DMS53 treated with DMSO at 0.1 percent for 48 hours (cell line): ENCODE data around the gene DNAAF9.

Experiments used
- DNase-seq: peaks from one replicate; lab custom pipeline; 2025; ENCODE audit not compliant: unreplicated experiment; lab: John Stamatoyannopoulos, UW

Gene DNAAF9

GRCh38 chr20:3412600-3413392, 5.3 kb upstream of the DNAAF9 start:
- no peak for DNase-seq

DNA sequence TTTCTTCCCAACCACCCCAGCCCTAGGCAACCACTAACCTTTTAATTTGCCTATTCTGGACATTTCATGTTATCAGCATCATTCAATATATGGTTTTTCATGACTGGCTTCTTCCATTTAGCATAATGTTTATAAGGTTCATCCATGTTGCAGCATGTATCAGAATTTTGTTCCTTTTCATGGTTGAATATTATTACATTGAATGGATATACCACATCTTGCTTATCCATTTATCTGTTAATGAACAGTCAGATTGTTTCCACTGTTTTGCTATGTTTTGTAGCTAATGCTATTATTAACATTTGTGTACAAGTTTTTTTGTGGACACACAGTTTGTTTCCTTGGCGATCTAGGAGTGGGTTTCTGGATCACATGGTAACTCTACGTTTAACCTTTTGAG, 3.0 kb upstream of the DNAAF9 start:
- DNase-seq, result no peak

DNA sequence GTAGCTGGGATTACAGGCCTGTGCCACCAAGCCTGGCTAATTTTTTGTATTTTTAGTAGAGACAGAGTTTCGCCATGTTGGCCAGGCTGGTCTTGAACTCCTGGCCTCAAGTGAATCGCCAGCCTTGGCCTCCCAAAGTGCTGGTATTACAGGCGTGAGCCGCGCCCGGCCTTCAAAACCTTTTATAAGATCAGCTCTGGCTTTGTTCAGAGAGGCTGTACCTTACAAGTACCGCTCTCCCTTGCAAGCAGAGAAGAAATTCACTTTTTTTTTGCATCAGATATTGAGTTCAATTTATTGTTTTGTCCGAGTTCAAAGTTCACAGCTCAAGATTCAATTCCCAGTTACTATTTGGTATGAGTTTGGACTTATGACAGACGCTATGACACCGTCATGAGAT, 1.9 kb upstream of the DNAAF9 start:
- no peak for DNase-seq

- peak; percentile 70 for DNase-seq
These were observed 535 bp upstream of the DNAAF9 start for GRCh38 chr20:3407771-3408637.

GRCh38 chr20:3406481-3407039, 909 bp downstream of the DNAAF9 start:
- no peak for DNase-seq

GRCh38 chr20:3405696-3406358, 1.6 kb downstream of the DNAAF9 start:
- no peak for DNase-seq

DNA sequence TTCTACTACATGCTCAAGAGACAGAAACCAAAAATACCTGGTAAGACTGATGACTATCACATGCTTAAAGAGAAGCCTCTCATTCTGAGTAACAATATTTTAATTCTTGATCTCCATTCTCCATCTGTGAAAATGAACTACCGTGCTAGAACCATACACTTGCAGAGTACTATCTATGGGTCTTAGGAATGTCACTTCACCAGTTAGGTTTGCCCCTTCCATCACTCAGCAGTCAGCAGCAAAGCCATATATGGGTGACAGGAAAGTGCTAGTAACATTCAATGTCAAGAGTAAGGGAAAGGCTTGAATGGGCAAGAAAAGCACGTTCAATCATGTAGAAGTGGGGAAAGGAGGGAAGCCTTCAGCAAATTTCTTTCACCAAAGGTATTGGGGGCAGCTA, 2.3 kb downstream of the DNAAF9 start:
- no peak for DNase-seq

- DNase-seq, result no peak
These were observed 3.1 kb downstream of the DNAAF9 start for GRCh38 chr20:3404402-3404801.

GRCh38 chr20:3403741-3404140, 3.7 kb downstream of the DNAAF9 start:
- DNase-seq, result no peak

DNA sequence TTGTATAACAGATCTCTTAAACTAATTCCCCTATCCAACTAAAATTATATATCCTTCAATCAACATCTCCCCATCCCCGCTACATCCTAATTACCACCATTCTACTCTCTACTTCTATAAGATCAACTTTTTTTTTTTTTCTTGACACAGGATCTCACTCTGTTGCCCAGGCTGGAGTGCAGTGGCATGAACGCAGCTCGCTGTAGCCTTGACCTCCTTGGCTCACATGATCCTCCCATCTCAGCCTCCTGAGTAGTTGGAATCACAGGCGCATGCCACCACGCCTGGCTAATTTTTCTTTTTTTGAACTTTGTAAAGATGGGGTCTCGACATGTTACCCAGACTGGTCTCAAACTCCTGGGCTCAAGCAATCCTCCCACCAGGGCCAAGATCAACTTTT, 5.0 kb downstream of the DNAAF9 start:
- DNase-seq, result no peak

DNA sequence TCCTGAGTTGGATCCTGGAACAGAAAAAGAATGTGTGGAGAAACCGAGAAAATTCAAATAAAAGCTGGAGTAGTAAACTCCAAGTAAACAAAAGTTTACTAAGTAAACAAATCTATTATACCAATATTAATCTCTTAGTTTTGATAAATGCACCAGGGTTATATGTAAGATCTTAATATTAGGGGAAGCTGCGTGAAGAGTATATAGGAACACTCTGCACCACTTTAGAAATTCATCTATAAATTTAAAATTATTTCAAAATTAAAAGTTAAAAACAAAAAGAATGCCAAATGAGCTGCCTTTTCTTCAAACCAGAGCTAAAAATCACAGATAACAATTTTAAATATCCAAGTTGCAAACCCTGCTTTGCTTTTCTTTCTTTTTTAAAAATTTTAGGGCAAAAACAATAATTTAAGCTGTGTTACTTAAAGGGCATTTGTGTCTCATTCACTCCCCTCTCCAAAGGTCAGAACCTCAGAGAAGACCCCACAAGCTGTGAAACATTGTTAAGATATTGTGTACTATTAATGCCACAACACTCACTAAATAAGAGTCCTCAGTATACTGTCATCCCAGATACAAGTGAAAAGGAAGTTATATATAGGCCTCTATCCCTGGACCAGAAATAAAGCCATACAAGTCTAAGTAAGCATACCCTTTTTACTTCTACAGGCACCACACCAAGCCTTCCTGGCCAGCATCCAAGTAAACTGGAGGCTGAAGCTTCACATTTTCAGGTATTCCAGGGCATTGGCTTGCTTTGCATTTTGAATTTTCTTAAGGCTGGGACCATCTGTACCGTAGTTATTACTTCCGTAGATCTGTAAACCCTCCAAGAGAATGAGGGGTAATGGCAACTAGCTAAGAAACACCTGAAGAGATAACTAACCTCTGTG, 7.0 kb downstream of the DNAAF9 start:
- no peak for DNase-seq

DNA sequence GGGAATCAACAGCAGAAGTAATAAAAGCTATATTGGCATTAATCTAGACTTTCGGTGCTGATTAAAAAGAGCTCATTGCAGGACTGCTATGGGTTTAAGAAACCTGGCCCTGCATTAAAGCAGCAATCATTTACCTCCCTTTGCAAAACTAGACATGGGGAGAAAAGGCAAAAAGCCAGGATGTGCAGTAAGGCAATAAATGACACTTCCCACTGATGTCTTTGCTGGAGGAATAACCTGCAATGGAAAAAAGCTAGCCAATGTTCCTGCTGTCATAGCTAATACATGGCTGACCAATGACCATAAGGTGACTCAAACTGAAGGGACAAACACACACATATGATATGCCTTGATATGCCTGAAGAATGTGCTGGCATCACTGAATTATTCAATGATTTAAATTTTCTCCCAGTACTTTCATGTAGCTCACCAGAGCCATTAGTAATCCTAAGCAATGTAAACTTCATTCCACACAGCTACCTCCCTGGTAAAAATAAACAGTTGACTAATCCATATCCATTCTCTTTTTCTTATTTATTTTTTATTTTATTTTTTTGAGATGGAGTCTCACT, 8.7 kb downstream of the DNAAF9 start:
- DNase-seq, result no peak

DNA sequence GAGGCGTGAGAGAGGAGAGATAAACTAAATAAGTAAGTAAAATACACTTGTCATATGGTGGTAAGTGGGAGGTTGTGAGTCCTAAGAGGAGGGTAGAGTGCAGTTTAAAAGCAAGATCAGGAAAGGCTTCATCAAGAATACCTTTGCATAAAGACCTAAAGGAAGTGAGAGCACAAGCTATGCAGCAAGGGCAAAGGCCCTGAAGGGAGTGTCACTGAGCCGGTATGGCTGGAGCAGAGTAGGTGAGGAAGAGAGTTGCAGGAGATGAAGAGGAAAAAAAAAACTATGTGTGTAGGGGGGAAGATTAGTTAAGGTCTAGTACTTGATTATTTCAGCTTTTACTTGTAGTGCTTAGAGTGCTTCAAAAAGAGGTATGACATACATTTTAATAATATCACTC, 11.0 kb downstream of the DNAAF9 start:
- DNase-seq, result no peak

DNA sequence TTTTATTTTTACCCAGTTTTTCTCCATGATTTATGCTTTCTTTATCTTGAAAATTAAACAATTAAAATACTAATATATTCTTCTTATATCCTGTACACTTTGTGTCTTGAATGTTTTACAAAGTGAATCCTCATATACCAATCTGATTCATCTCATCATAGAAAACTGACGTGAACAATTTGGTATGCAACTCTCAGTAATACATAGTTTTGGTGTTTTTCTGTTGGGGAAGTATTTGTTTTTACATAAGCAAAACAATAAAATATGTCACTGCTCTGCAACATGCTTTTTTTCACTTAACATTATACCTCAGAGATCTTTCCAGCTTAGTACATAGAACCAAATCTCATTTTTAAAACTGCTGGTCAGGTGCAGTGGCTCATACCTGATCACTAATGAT, 14.7 kb downstream of the DNAAF9 start:
- no peak for DNase-seq

GRCh38 chr20:3390759-3391425, 16.6 kb downstream of the DNAAF9 start:
- DNase-seq, result no peak

- DNase-seq, result no peak
These were observed 23.5 kb downstream of the DNAAF9 start for GRCh38 chr20:3383878-3384495.

- DNase-seq, result no peak
These were observed 24.6 kb downstream of the DNAAF9 start for GRCh38 chr20:3382836-3383235.

DNA sequence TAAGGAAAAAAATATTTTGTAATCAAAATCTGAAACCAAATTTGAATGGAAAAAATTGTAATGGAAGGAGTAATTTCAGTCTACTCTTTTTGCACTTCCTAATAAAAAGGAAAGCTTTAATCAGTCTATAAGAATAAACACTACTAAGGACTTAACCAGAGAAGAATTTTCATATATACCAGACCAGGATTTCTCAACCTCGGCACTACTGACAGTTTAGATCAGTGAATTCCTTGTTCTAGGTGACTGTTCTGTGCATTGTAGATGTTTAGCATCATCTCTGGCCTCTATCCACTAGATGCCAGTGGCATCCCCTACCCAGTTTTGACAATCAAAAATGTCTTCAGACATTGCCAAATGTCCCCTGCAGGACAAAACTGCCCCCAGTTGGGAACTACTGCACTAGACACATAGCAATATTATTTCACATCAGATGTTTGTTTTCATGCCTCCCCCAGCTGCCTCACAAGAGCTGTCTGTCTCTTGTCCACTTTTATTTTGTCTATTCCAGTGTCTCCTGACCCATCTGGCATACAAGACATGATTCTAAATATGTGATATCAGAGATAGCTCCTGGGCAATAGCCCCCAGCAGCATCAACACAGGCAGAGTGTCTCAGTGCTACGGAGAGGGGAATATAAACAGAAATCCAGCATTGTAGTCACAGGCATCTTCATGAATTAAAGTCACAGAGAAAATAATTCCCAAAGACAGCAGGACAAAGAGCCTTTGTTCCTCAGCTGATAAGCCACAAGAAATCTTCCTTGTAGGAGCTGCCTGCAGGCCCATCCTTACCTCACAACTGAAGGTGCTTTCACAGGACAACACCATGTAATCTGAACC, 27.0 kb downstream of the DNAAF9 start:
- no peak for DNase-seq
